ENCODE data around the gene PROK1. TPM values are rescaled to one million over a fixed set of nuclear protein-coding genes. Genes with fewer than 3 reads are reported as not detected.

Gene PROK1
- total RNA-seq, 1 donor from 2014 or later = not detected

DNA sequence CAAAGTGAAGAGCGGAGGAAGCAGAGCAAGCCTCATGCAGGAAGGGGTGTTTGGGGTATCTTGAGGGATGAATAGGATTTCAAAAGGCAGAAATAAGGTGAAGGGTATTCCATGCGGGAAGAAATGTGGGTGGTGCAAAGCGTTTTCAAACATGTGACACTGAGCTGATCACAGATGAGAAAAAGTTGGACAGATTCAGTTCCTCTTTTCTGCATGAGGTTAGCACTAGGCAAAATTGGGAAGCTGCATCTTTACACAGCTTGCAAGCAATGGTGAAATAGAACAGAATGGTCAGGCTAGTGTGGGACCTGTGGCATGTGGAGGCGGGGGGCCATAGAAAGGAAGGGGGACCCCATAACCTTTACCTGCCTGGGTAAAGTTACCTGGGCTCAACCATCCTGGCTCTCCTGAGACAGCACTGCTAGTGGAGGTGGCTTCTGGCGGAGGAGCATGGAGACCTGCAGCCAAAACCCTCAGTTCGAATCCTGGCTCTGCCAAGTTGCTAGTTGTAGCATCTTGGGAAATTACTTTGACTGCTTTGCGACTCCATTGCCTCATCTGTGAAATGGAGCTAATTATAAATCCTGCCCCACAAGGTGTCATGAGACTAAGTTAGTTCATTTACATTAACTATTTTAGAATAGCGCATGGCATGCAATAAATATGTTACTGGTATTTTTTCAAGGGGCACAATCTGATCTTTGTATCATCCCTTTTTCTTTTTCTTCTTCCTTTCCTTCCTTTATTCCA lies 51.6 kb downstream of the PROK1 start:
- peaks cover 4% of the 10 kb centered on the region for H3K4me1 Mint-ChIP-seq (ENCODE audit: low read depth, unreplicated experiment)
- H3K27me3 Mint-ChIP-seq (ENCODE audit: unreplicated experiment) = peaks cover 5% of the 10 kb centered on the region
- H3K27ac Mint-ChIP-seq (ENCODE audit: unreplicated experiment) = no peak overlapping the region

GRCh38 chr1:110503471-110503870 lies 52.5 kb downstream of the PROK1 start:
- Mint-ChIP-seq H3K9me3 (ENCODE audit: unreplicated experiment) (peaks cover 1% of the 10 kb centered on the region), H3K4me1 (ENCODE audit: low read depth, unreplicated experiment) (no peaks in the 10 kb centered on the region), H3K27me3 (ENCODE audit: unreplicated experiment) (peaks cover 5% of the 10 kb centered on the region), H3K36me3 (ENCODE audit: unreplicated experiment) (no peaks in the 10 kb centered on the region), H3K4me3 (ENCODE audit: unreplicated experiment) (no peak overlapping the region), H3K27ac (ENCODE audit: unreplicated experiment) (no peak overlapping the region)
- DNase-seq = no peak
- TF ChIP-seq, protein P1, sequence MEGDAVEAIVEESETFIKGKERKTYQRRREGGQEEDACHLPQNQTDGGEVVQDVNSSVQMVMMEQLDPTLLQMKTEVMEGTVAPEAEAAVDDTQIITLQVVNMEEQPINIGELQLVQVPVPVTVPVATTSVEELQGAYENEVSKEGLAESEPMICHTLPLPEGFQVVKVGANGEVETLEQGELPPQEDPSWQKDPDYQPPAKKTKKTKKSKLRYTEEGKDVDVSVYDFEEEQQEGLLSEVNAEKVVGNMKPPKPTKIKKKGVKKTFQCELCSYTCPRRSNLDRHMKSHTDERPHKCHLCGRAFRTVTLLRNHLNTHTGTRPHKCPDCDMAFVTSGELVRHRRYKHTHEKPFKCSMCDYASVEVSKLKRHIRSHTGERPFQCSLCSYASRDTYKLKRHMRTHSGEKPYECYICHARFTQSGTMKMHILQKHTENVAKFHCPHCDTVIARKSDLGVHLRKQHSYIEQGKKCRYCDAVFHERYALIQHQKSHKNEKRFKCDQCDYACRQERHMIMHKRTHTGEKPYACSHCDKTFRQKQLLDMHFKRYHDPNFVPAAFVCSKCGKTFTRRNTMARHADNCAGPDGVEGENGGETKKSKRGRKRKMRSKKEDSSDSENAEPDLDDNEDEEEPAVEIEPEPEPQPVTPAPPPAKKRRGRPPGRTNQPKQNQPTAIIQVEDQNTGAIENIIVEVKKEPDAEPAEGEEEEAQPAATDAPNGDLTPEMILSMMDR (IDR thresholded peaks at IDR 0.05; ENCODE audit: partially characterized antibody, unreplicated experiment) = no peak

More for the DNA sequence above, 51.6 kb downstream of the PROK1 start:
- no peaks in the 10 kb centered on the region for H3K36me3 Mint-ChIP-seq (ENCODE audit: unreplicated experiment)
- H3K9me3 Mint-ChIP-seq (ENCODE audit: unreplicated experiment) = peaks cover 1% of the 10 kb centered on the region
- H3K4me3 Mint-ChIP-seq (ENCODE audit: unreplicated experiment) = no peak overlapping the region
- DNase-seq = no peak
- TF ChIP-seq, protein P1 (IDR thresholded peaks at IDR 0.05; ENCODE audit: partially characterized antibody, unreplicated experiment) = no peak

DNA sequence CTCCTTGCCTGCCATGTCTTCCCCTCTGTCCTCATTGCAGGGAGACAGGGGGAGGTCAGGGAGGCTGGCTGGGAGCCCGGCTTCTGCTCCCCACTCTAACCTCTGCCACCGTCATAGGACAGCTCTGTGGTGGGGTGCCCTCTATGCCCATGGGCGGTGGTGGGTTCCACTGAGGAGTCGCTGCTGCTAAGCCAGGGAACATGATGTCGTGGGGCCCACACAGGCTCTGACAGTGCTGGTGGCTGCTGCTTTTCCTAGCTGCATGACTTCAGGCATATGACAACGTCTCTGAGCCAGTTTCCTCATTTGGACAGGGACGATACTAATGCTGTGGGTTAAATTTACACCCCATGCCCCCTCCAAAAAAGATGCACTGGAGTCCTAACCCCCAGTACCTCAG lies 53.3 kb downstream of the PROK1 start:
- Mint-ChIP-seq H3K27ac (ENCODE audit: unreplicated experiment) (no peak overlapping the region), H3K4me3 (ENCODE audit: unreplicated experiment) (no peak overlapping the region), H3K27me3 (ENCODE audit: unreplicated experiment) (peaks cover 5% of the 10 kb centered on the region), H3K4me1 (ENCODE audit: low read depth, unreplicated experiment) (no peaks in the 10 kb centered on the region), H3K9me3 (ENCODE audit: unreplicated experiment) (peaks cover 1% of the 10 kb centered on the region), H3K36me3 (ENCODE audit: unreplicated experiment) (no peaks in the 10 kb centered on the region)
- TF ChIP-seq, protein P1 (IDR thresholded peaks at IDR 0.05; ENCODE audit: partially characterized antibody, unreplicated experiment) = no peak
- DNase-seq = no peak

DNA sequence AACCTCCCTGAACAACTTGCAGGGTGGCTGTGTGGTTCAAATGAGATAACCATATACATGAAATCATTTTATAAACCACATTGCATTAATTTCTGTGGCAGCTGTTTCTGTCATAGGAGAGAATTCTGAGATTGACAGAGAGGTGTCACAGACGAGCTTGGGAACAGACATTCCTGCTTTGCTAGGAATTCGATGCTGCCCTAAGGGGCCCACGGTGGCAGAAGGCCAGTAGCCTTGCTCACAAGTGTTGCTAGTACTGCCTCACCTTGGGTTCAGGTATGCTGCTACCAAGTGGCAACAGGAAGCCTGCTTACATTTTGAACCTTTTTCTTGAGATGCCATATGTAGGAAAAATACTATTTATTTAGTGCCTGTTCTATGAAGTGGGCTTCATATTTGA lies 54.6 kb downstream of the PROK1 start:
- Mint-ChIP-seq H3K27ac (ENCODE audit: unreplicated experiment) (no peak overlapping the region), H3K36me3 (ENCODE audit: unreplicated experiment) (no peaks in the 10 kb centered on the region), H3K4me3 (ENCODE audit: unreplicated experiment) (no peak overlapping the region), H3K4me1 (ENCODE audit: low read depth, unreplicated experiment) (no peaks in the 10 kb centered on the region), H3K27me3 (ENCODE audit: unreplicated experiment) (peaks cover 5% of the 10 kb centered on the region), H3K9me3 (ENCODE audit: unreplicated experiment) (peaks cover 1% of the 10 kb centered on the region)
- TF ChIP-seq, protein P1 (IDR thresholded peaks at IDR 0.05; ENCODE audit: partially characterized antibody, unreplicated experiment) = no peak
- no peak for DNase-seq

DNA sequence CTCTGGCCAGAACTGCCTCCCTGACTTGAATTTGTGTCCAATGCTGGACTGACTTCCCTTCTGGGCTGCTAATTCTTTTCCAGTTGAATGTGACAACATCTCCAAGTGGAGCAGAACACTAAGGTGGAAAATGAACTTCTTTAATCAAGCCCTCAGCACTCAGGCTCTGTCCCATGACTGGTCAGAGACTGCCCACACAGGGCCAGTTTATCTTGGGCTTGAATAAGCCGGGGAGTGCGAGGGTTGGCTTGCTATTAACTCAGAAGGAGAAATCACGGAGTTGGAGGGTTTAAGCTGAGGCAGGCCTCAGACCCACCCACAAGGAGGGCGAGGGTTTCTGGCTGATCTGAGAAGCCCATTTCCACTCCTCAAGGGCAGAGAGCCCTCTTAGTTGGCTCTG lies 55.6 kb downstream of the PROK1 start:
- H3K27me3 Mint-ChIP-seq (ENCODE audit: unreplicated experiment) = peaks cover 5% of the 10 kb centered on the region
- DNase-seq = no peak
- TF ChIP-seq, protein P1 (IDR thresholded peaks at IDR 0.05; ENCODE audit: partially characterized antibody, unreplicated experiment) = no peak
- no peak overlapping the region for H3K27ac Mint-ChIP-seq (ENCODE audit: unreplicated experiment)
- H3K36me3 Mint-ChIP-seq (ENCODE audit: unreplicated experiment) = no peaks in the 10 kb centered on the region
- H3K9me3 Mint-ChIP-seq (ENCODE audit: unreplicated experiment) = no peaks in the 10 kb centered on the region
- no peaks in the 10 kb centered on the region for H3K4me1 Mint-ChIP-seq (ENCODE audit: low read depth, unreplicated experiment)
- H3K4me3 Mint-ChIP-seq (ENCODE audit: unreplicated experiment) = no peak overlapping the region

Data from glutamatergic neuron (in vitro differentiated cells).